ENCODE results near the gene SULT4A1. TPM values are rescaled to one million over a fixed set of nuclear protein-coding genes. Genes with fewer than 3 reads are reported as not detected.

Gene SULT4A1
- polyA plus RNA-seq, 2 of the 4 experiments (the other 2 are of a cell fraction) = not detected

GRCh38 chr22:43846966-43847365, 15.3 kb downstream of the SULT4A1 start:
- FAIRE-seq = no peak
- Histone ChIP-seq H3K4me3 (no peak overlapping the region), H3K27ac (no peak overlapping the region), H3K9me3 (no peaks in the 10 kb centered on the region), H3K4me1 (no peaks in the 10 kb centered on the region), H3K4me2 (no peak overlapping the region)
- ATAC-seq = no peak
- no peak for TF ChIP-seq ZC3H11A (IDR thresholded peaks at IDR 0.05)
- TF ChIP-seq REST (IDR thresholded peaks at IDR 0.05) = no peak
- TF ChIP-seq FOSB (CRISPR knock-in tag; IDR thresholded peaks at IDR 0.05) = no peak
- no peak for TF ChIP-seq TFCP2L1 (CRISPR knock-in tag; IDR thresholded peaks at IDR 0.05)
- TF ChIP-seq RCOR1 (IDR thresholded peaks at IDR 0.05; ENCODE audit: low read depth, low read length) = no peak
- no peak for TF ChIP-seq GATA3 (IDR thresholded peaks at IDR 0.05; ENCODE audit: borderline replicate concordance)
- TF ChIP-seq CTCF (IDR thresholded peaks at IDR 0.05) = no peak
- TF ChIP-seq HOXB5 (CRISPR knock-in tag; IDR thresholded peaks at IDR 0.05) = no peak
- no peak for TF ChIP-seq TP53 (CRISPR knock-in tag; IDR thresholded peaks at IDR 0.05)
- TF ChIP-seq HOXA7 (CRISPR knock-in tag; IDR thresholded peaks at IDR 0.05) = no peak
- TF ChIP-seq ZNF302 (CRISPR knock-in tag; IDR thresholded peaks at IDR 0.05) = no peak
- 70% methylated on average over 11 of the region's 11 CpGs for WGBS (ENCODE audit: missing lambda C conversion rate)
- DNase-seq (ENCODE audit: low read depth in 1 of 2, low spot score in 1 of 2) = no peak
- POLR2A ChIA-PET = no interaction called here
- CTCF ChIA-PET = interaction anchor here (0.5 to 1.4 kb wide), 5 partner anchors 20 to 903 kb away, joined by 3 to 4 read pairs (median 3); no protein-coding TSS in a partner anchor

- ChIA-PET POLR2A (no interaction called here), CTCF (interaction anchor here (1.0 to 1.3 kb wide), 2 partner anchors 20 to 460 kb away, joined by 3 read pairs; no protein-coding TSS in a partner anchor)
- no peak for TF ChIP-seq CBX8 (IDR thresholded peaks at IDR 0.05)
- no peak for TF ChIP-seq HOXB13 (CRISPR knock-in tag; IDR thresholded peaks at IDR 0.05; ENCODE audit: low read depth)
- no peak for TF ChIP-seq USF2 (IDR thresholded peaks at IDR 0.05)
- TF ChIP-seq ZC3H11A (IDR thresholded peaks at IDR 0.05) = no peak
- TF ChIP-seq PHF8 (IDR thresholded peaks at IDR 0.05; ENCODE audit: borderline replicate concordance, low read depth) = no peak
- no peak for TF ChIP-seq EP300 (IDR thresholded peaks at IDR 0.05)
- no peak for TF ChIP-seq CBX2 (IDR thresholded peaks at IDR 0.05; ENCODE audit: borderline replicate concordance, low read depth)
- TF ChIP-seq GATA3 (IDR thresholded peaks at IDR 0.05; ENCODE audit: borderline replicate concordance) = no peak
- TF ChIP-seq ESRRA (IDR thresholded peaks at IDR 0.05; ENCODE audit: borderline replicate concordance, low read length) = no peak
- TF ChIP-seq HOXA7 (CRISPR knock-in tag; IDR thresholded peaks at IDR 0.05) = no peak
- no peak for TF ChIP-seq JUN (IDR thresholded peaks at IDR 0.05)
- TF ChIP-seq CEBPB (IDR thresholded peaks at IDR 0.05) = no peak
- TF ChIP-seq MAZ (IDR thresholded peaks at IDR 0.05; ENCODE audit: borderline replicate concordance, low read depth, low read length) = no peak
- TF ChIP-seq FOXS1 (CRISPR knock-in tag; IDR thresholded peaks at IDR 0.05) = no peak
- TF ChIP-seq RFX5 (IDR thresholded peaks at IDR 0.05) = no peak
- no peak for TF ChIP-seq HOXB5 (CRISPR knock-in tag; IDR thresholded peaks at IDR 0.05)
- TF ChIP-seq NFE2L2 (conservative IDR thresholded peaks at IDR 0.05; ENCODE audit: low read length) = no peak
- no peak for TF ChIP-seq RCOR1 (IDR thresholded peaks at IDR 0.05; ENCODE audit: low read depth, low read length)
- no peak for TF ChIP-seq ELK1 (IDR thresholded peaks at IDR 0.05; ENCODE audit: low read depth, low read length)
- no peak for TF ChIP-seq FOSL2 (IDR thresholded peaks at IDR 0.05)
- TF ChIP-seq FOSL2 (CRISPR knock-in tag; IDR thresholded peaks at IDR 0.05) = no peak
- Histone ChIP-seq H3K4me3 (no peak overlapping the region), H3K4me2 (no peak overlapping the region), H3K27ac (no peak overlapping the region), H3K4me1 (no peaks in the 10 kb centered on the region), H3K9me3 (no peaks in the 10 kb centered on the region)
- no peak for FAIRE-seq
- no peak for ATAC-seq
- WGBS (ENCODE audit: missing lambda C conversion rate) = 74% methylated on average over 11 of the region's 11 CpGs
- no peak for DNase-seq (ENCODE audit: low read depth in 1 of 2, low spot score in 1 of 2)
Observed at GRCh38 chr22:43845981-43846380, 16.3 kb downstream of the SULT4A1 start.

Measured in A549 (cell line).